Stomach (tissue), 4 donors: Measurements from ENCODE around the gene E2F2.

Experiments
- CTCF ChIP-seq, 7 experiments: fragments of 450-650 bp in 4 of 7; fragments of 200-600 bp in 3 of 7; sonication (generic) in 3 of 7; IDR thresholded peaks; one replicate each; pipeline ENCODE4 v1.5.1; 2016 to 2019; ENCODE audit warnings: antibody characterized with exemption in 7 of 7, control low read depth in 2 of 7, mild to moderate bottlenecking in 1 of 7
- EP300 ChIP-seq: sonication (generic); formaldehyde crosslinking; IDR thresholded peaks from one replicate; pipeline ENCODE4 v1.6.1; 2017; ENCODE audit warnings: antibody characterized with exemption
- POLR2A ChIP-seq, 4 donors: fragments of 450-650 bp; IDR thresholded peaks; one replicate each; pipeline ENCODE4 v1.6.1; 2016; ENCODE audit warnings: antibody characterized with exemption in 4 of 4, control low read depth in 2 of 4, mild to moderate bottlenecking in 1 of 4, moderate library complexity in 1 of 4
- POLR2AphosphoS5 ChIP-seq, 3 donors: sonication (generic); formaldehyde crosslinking; IDR thresholded peaks; one replicate each; pipeline ENCODE4 v1.6.1; 2016; ENCODE audit warnings: antibody characterized with exemption in 3 of 3

GRCh38 chr1:23475134-23475628 is 55.9 kb downstream of the E2F2 start:
- TF ChIP-seq POLR2AphosphoS5 (IDR thresholded peaks at IDR 0.05), result no peak
- TF ChIP-seq CTCF (IDR thresholded peaks at IDR 0.05), result no peak
- no peak for TF ChIP-seq POLR2A (IDR thresholded peaks at IDR 0.05)
- no peak for TF ChIP-seq EP300
